GM19025 (cell line): ENCODE results near the gene BBS9.
"Not testable (repeated sequence)": the region's sequence is repeated elsewhere in the genome, so short reads cannot be mapped to it uniquely, and the experiment has no call there.

Experiments
- ATAC-seq: cut with Tn5 transposase; IDR thresholded peaks from one replicate; pipeline ENCODE4 v1.9.1; 2021; ENCODE audit warnings: mild to moderate bottlenecking, low read depth, moderate library complexity; ENCODE audit not compliant: unreplicated experiment

Gene BBS9

DNA sequence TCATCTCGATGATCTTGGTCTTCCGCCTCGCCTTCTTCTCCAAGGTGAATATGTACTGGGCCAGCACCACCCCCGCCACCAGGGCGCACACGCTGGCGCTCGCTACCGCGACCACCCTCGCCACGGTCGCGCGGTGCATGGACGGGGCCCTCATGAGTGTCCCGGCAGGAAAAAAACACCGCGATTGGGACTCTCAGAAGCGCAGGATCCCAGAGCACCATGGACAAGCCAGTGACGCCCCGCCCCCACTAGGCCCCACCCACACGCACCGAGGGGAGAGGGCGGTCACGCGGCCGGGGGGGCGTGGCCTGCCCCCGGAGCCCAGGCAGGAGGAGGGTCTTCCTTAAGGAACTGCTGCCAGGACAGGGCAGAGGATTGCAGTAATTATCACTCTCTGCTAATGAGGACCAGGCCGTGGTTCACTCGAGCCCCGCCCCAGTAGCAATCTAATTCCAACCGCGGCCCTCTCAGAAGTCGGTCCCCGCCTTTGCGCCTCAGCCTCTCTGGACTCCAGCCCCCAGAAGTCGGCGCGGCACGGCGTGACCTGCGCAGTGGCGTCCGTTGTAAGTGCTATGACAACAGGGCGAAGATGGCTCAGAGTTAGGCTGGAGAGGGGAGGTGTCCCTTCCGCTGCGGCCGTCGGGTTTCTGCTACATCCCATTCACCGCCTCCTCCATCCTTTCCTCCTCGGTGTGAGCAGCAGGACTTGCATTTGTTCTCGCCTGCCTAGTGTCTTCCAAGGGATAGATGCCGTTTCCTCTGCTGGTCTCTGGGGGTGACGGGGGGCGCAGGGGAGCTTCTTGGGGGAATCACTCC lies at the start of gene BBS9:
Gene BBS9 (plus strand): TSS at position 575 of the 816 bp plus-strand sequence. CDS start 16,689 bp downstream, outside the sequence.
- peak; percentile 99 for ATAC-seq

DNA sequence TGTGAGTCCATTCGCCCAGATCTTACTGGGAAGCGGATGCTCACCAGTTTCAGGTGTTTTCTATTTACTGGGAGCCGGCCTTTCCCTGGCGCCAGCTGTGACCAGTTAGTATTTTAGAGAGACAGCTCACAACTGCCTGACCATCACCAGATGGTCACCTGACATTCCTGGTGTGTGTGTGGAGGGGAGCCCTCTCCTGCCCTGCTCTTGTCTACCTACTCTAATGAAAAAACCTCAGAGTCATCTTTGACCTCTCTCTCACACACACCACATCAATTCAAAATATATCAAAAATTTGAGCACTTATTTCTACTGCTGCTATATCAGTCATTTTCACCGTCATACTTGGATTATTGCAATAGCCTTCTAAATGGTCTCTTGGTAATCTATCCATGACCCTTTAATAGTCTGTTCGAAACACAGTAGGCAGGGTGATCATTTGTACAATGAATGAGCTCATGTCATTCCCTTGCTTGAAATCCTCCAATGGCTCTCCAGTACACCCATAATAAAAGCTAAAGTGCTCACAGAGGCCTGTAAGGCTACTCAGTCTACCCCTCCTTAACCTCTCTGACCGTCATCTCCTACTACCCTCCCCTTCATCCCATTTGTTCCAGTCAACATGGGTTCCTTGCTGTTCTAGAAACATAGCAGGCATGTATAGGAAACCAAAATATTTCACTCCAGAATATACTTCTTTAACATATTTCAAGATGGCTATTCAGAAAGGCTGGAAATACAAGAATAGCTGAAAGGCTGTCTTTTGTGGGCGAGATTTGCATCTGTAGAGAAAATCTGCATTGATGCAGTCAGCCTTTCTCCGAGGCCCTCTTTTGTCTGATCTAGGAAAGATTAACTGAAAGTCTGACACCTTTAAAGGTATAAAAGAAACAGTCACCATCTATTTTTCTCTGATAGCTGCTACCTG lies 49.3 kb upstream of the BBS9 start:
- ATAC-seq = no peak

DNA sequence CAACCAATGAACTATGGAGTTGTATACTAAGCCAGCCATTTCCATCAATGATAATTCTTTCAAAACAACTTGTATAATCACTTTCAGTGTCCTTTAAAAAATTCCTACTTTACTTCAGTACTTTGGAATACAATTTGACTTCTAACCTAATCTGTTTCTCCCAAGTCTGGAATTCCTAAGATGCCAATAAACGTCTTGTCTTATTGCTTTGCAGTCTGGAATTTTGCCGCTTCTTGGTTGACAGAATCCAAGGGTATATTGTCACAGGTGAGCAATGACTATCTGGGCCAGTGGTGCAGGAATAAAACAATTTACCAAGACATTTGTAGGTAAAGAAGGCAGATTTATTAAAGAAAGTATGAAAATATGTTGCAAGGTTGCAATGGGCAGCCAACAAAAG lies 42.0 kb upstream of the BBS9 start:
- no peak for ATAC-seq

DNA sequence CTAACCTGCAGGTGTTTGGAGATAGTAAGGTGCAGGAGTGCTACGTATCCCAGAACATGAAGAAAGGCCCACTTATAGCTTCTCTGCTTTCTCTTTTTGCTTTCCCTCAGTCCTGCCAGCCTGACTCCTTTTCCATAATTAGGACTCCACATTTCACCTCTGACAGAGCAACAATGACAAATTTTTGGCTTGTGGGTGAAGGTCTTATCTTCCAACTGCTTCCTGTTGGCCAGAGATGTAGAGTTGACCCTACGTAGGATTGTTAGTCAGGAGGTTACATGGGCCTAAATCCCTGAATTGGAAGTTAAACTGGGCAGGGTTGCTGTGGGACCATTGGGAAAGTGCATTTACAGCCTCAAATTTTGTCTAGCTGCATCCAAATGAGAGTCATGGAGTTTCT lies 41.5 kb upstream of the BBS9 start:
- ATAC-seq = no peak

GRCh38 chr7:33089142-33089541 lies 40.2 kb upstream of the BBS9 start:
- ATAC-seq = no peak

DNA sequence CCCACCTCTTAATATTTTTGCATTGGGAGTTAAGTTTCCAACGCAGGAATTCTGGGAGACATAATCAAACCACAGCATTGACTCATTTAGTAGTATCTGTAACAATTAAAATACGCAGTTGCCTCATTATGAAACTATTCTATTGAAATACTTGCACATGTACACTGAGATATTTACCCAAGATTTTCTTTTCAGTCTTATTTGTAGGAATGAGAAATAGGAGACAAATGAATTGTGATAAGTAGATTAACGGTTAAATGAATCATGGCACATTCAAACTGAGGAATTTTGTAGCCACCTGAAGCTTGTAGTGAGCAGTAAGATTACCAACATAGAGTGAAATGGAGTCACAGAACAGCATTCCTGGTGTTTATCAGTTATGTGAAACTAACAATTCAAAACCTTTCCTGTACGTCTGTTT lies 38.2 kb upstream of the BBS9 start:
- no peak for ATAC-seq

- no peak for ATAC-seq
These were observed 37.6 kb upstream of the BBS9 start for GRCh38 chr7:33091641-33092191.

- no peak for ATAC-seq
These were observed 36.1 kb upstream of the BBS9 start for GRCh38 chr7:33093266-33093665.

DNA sequence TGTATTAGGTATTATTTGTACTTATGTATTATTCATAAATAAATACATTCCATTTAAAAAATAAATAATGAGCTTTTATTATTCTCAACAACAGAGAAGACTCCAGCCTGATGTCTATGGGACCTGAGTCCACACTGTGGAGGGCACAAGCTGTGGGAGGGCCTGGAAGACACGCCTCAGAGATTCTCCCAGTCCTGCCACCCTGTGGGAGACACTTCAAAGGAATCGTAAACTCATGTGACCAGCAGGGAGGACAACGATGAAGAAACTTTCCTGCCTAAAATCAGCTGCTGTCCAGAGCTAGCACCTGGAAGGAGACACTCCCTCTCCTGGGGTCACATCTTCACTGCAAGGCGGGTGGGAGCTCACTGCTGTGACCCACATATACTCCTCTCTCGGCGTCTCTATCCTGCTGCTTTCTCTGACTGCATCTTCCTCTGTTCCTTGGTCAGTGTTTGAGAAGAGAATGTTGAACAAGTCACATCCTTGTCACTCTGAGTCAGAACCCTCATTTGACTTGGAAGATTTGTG lies 34.6 kb upstream of the BBS9 start:
- not testable (repeated sequence) for ATAC-seq

DNA sequence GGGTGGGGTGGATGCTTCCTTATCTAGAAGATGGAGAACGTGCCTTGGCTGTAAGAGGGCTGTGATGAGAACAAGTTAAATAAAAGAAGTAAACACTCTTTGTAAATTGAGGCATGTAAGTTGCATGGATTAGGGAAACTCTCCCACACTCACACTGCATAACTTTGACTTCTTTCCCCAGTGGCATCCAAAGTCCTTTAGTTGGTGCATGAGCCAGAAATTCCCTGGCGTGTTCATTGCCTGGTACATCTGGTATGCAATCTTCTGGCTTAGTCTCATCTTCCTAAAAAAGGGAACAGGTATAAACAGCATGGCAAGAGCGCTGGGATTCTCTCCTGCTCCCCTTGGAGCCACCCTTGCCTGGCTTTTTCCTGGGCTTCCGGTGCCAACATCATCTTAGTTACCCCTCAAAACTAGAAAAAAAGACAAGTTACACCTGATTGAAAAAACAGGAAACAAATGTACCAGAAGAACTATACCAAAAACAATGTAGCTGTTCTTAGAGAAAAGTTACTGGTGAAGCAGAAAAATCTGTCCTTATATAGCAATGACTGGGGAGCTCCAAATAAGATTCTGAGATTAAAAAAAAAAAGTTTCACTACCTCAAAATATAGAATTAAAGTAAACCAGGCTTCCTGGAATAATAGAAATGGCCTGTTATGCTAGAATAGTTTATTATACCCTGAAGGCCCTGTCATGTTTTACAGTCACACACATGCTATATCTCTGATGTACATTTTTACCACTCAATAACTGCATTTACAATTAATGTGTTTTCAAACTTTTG lies 30.0 kb upstream of the BBS9 start:
- no peak for ATAC-seq

- ATAC-seq = no peak
These were observed 28.6 kb upstream of the BBS9 start for GRCh38 chr7:33100770-33101169.

- no peak for ATAC-seq
These were observed 27.5 kb upstream of the BBS9 start for GRCh38 chr7:33101906-33102305.

GRCh38 chr7:33107136-33108066 lies 22.0 kb upstream of the BBS9 start:
- ATAC-seq = no peak

GRCh38 chr7:33108554-33109004 lies 20.8 kb upstream of the BBS9 start:
- ATAC-seq = peak; percentile 31

- peak; percentile 89 for ATAC-seq
These were observed 20.2 kb upstream of the BBS9 start, which contains the start of gene RP9 for GRCh38 chr7:33109005-33109757. TSS of gene RP9 (minus strand) at chr7:33109404. CDS start at chr7:33109372, 32 bp downstream.

- no peak for ATAC-seq
These were observed 19.6 kb upstream of the BBS9 start for GRCh38 chr7:33109758-33110238.

DNA sequence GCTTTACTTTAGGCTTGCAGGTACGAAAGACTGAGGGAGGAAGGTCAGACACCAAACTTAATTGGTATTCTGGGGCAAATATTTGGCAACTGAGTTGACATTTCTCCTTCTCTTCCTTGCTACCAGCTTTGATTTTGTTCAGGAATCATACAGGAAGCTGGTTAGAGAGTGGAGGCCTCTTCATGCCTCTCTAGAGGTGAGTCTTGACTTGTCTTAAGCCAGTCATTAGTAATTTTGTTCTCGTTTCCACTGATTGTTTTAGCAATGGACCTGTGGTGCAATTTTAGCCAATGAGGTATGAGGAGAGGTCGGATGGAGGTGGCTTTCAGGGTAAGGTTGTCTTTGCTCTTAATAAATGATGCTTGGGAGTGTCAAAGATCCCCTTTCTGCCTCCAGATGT lies 17.8 kb upstream of the BBS9 start:
- no peak for ATAC-seq

DNA sequence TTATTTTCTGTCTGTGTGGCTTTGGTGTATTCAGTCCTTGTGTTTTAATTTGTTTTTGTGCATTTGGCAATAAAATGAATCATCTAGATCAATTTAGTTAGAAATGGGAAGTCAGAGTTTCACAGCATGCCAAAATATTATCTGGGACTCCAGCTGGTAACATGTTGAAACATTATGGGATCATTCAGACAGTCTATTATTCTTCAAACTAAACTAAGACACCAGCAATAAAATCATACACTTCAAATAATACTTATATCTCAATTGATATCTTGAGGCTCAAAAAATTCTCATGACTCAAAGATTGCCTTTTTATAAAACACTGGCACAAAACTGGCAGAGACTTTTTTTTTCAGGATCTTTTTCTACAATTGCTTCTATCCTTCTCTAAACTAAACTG lies 14.4 kb upstream of the BBS9 start:
- no peak for ATAC-seq
